GM21825 (cell line): Measurements from ENCODE around the gene RHCG.
"Not testable (repeated sequence)": the region's sequence is repeated elsewhere in the genome, so short reads cannot be mapped to it uniquely, and the experiment has no call there.

Source experiments
- ATAC-seq: cut with Tn5 transposase; IDR thresholded peaks from one replicate; pipeline ENCODE4 v1.9.1; 2021; ENCODE audit warnings: mild to moderate bottlenecking, moderate library complexity; ENCODE audit not compliant: unreplicated experiment

Gene RHCG

GRCh38 chr15:89479173-89479572 is 17.2 kb downstream of the RHCG start:
- ATAC-seq = no peak

- no peak for ATAC-seq
Measured at GRCh38 chr15:89477411-89478242, 18.8 kb downstream of the RHCG start.

- no peak for ATAC-seq
Measured at GRCh38 chr15:89475661-89476060, 20.7 kb downstream of the RHCG start.

- no peak for ATAC-seq
Measured at GRCh38 chr15:89472785-89473256, 23.6 kb downstream of the RHCG start.

GRCh38 chr15:89469426-89470096 is 26.8 kb downstream of the RHCG start:
- ATAC-seq = no peak

- not testable (repeated sequence) for ATAC-seq
Measured at GRCh38 chr15:89468813-89469212, 27.6 kb downstream of the RHCG start.

GRCh38 chr15:89463113-89463512 is 33.3 kb downstream of the RHCG start:
- no peak for ATAC-seq

GRCh38 chr15:89462198-89462912 is 34.0 kb downstream of the RHCG start:
- ATAC-seq = no peak

- ATAC-seq = no peak
Measured at GRCh38 chr15:89461386-89461785, 35.0 kb downstream of the RHCG start.

- no peak for ATAC-seq
Measured at GRCh38 chr15:89460048-89460447, 36.3 kb downstream of the RHCG start.

- ATAC-seq = no peak
Measured at GRCh38 chr15:89459271-89460038, 36.9 kb downstream of the RHCG start.

GRCh38 chr15:89458440-89458839 is 37.9 kb downstream of the RHCG start:
- no peak for ATAC-seq

- ATAC-seq = no peak
Measured at GRCh38 chr15:89457086-89457485, 39.3 kb downstream of the RHCG start.

GRCh38 chr15:89455535-89455934 is 40.8 kb downstream of the RHCG start:
- no peak for ATAC-seq

- no peak for ATAC-seq
Measured at GRCh38 chr15:89452330-89452836, 44.0 kb downstream of the RHCG start.

- ATAC-seq = no peak
Measured at GRCh38 chr15:89451846-89452245, 44.5 kb downstream of the RHCG start.

GRCh38 chr15:89450076-89451006 is 46.0 kb downstream of the RHCG start:
- no peak for ATAC-seq

- ATAC-seq = no peak
Measured at GRCh38 chr15:89448825-89449224, 47.6 kb downstream of the RHCG start.

GRCh38 chr15:89447676-89448075 is 48.7 kb downstream of the RHCG start:
- ATAC-seq = no peak
